HTR-8/SVneo (cell line): ENCODE results near the gene MED26.
"Not testable (repeated sequence)": the region's sequence is repeated elsewhere in the genome, so short reads cannot be mapped to it uniquely, and the experiment has no call there.

ENCODE experiments used
- DNase-seq: peaks from one replicate; pipeline ENCODE4 v3.0.0; 2011; ENCODE audit warnings: low spot score, mixed read lengths; ENCODE audit not compliant: insufficient read length
- FAIRE-seq: peaks from 2 replicates; lab custom pipeline; 2011; peaks lifted over from hg19 to GRCh38; lab: Jason Lieb, UNC

Gene MED26

DNA sequence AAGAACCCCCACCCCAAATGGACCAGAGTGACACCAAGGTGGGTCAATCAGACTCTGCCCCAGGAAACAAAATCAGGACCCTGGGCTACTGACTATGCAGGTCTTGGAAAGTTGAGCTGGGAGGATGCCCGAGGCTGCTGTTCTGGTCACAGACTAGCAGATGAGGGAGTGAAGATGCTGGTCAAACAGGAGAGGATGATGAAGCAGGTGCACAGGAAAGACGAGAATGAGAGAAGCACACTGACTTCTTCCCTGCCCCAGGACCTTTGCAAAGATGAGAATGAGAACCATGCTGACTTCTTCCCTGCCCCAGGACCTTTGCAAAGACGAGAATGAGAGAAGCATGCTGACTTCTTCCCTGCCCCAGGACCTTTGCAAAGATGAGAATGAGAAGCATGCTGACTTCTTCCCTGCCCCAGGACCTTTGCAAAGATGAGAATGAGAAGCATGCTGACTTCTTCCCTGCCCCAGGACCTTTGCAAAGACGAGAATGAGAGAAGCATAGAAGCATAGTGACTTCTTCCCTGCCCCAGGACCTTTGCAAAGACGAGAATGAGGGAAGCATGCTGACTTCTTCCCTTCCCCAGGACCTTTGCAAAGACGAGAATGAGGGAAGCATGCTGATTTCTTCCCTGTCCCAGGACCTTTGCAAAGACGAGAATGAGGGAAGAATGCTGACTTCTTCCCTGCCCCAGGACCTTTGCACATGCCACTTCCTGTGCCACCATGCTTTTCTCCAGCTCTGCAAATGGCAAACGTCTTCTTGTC lies 23.6 kb upstream of the MED26 start:
- FAIRE-seq: not testable (repeated sequence)

DNA sequence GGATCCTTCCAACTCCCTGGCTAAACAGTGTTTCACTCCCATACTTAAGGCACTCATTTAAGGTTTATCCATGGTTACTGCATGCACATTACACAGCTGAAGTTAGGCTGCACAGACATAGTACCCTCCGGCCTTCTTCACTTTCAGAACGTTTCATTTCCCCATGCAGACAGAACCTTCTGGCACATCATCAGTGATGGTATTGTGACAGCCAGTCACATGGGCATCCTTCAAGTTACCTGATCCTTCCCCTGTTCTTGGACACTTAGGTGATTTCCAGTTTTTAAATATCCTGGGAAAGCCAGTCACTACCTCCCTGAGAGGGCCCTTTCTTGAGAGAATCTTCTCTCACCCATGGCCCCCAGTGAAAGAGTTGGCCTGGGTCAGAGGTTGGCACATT lies 22.8 kb upstream of the MED26 start:
- DNase-seq (no peak), FAIRE-seq (no peak)

More for the DNA sequence above, 23.6 kb upstream of the MED26 start:
- not testable (repeated sequence) for DNase-seq

DNA sequence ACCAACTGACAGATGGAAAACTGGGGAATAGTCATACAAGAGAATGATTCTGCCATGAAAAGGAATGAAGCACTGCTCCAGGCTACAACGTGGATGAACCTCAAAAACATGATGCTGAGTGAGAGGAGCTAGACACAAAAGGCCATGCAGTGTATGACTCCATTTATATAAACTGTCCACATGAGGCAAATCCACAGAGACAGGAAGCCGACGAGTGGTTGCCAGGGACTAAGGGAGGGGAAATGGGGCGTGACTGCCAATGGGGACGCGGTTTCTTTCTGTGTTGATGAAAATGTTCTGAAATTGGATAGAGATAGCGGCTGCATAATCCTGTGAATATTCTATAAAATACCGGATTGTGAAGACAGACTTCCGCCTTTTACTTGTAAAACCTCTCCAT lies 21.7 kb upstream of the MED26 start:
- FAIRE-seq (no peak), DNase-seq (no peak)

DNA sequence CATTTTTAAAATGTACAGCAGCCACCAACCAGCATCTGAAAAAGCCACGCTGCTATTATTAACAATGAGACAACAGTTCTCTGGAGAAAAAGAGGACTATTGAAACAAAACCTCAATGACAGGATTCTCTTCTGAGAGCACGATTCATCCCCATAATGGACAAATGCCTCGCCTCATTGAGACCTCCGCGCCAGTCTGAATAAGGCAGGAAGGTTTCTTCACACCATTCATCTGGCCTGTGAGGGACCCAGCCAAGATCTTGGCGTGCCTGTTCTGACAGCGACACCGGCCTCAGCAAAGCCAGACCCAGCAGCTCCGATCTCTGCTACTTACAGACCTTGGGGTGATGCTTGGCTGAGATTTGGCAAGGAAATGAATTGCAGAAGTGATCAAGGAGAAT lies 17.1 kb upstream of the MED26 start:
- DNase-seq (no peak), FAIRE-seq (no peak)

DNA sequence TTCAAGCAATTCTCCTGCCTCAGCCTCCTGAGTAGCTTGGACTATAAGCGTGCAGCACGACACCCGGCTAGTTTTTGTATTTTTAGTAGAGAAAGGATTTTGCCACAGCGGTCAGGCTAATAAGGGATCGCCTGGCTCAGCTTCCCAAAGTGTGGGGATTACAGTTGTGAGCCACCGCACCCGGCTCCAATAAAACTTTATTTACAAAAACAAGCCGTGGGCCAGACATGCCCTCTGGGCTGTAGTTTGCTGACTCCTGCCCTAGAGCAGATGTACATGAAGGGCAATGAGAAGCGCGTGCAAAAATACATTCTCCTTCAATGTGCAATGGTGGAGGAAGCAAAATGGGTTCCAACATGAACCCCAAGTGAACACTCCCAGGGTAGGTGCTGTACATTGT lies 13.7 kb upstream of the MED26 start:
- DNase-seq (no peak), FAIRE-seq (no peak)

DNA sequence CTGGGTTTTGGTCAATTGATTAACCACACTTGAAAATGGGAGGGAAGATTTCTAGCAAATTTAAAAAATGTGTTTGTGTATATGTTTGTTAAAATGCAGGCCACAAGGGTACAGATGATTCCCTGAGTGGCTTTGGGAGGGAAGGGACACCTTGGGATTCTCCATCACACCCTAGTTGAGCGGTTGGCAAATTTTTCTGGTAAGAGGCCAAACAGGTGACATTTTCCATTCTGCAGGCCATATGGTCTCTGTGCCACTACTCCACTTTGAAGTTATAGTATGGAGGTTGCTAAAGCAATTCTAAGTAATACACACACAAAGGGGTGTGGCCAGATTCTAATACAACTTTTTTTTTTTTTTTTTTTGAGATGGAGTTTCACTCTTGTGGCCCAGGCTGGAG lies 12.9 kb upstream of the MED26 start:
- no peak for DNase-seq
- no peak for FAIRE-seq

DNA sequence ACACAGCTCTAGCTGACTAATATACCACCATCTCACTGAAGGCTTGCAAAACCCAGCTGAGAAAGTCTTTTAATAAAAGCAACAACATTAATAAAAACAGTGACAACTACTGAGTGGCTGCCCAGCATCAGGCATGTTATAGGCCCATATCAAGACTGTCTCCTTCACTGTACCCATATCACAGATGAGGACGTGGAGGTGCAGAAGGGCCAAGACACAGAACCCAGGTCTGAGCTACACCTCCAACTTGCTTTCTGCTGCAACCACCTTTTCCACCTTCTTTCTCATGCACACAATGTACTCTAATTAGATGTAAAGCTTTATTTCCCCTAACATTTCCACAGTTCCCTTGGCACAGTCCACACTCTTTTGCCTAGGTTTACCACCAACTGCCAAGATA lies 10.7 kb upstream of the MED26 start:
- DNase-seq (no peak), FAIRE-seq (no peak)

DNA sequence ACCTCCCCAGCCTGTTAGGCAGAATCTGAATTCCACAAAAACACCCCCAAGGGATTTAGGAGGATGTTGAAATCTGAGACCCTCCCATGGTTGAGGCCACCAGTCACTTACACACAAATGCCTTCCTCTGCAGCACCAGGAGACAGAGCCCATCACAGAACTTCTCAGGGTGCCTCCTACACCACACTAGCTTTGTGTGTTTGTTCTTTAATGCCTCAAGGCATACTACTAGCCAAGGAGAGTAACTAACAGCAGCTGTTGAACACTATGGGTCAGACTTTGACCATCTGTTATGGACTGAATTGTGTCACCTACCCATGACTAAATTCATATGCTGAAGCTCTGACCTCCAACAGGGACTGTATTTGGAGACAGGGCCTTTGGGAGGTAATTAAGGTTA lies 9.5 kb upstream of the MED26 start:
- DNase-seq: no peak
- FAIRE-seq: peak; percentile 20

DNA sequence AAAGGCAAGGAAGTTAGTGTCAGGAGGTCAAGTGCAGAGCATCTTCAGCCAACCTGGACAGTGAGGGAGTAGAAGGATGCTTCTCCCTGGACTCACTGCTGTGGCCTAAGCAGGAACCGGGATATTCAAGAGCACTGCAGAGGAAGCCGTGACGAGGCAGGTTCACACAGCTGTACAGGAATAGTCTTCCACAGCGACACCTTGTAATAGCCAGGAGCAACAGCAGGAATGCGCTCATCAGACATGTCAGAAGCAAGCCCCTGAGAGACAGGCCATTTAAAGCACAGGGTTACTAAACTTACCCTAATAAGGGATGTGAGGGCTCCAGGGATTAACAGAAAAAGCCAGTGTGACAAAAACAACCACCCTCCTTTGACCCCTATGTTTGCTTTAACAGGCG lies 3.5 kb upstream of the MED26 start:
- FAIRE-seq (no peak), DNase-seq (no peak)

DNA sequence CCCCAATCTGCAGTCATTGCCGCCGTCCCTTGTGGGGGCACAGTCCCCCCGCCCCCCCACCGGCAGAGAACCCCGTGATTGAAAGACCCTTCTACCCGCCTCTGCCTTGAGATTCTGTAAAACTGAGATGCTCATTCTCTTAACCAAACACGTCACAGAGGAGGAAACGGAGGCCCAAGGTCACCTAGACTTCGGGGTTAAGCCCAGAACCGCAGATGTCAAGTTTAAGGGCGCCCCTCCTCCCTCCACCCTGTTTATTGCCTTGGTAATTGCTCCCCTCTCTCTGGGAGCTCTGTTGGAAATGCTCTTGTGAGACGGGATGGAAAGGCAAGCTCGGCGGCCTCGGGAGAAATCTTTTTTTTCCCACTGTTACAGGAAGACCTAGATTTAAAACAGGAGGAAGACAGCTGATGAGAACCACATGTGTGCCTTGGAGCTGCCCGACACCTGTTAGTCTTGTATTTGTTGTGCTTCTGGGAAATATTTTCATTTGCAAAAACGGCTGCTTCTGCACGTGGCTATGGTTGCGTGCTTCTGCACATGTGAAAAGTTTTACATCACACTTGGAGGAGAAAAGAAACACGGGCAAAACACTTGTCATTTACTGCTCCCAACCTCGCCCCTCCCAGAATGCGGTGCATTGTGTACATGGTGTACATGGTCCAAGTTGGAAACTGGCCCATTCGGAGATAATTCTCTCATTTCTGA lies 1.1 kb upstream of the MED26 start:
- DNase-seq (peak; percentile 14), FAIRE-seq (peak; percentile 20)

DNA sequence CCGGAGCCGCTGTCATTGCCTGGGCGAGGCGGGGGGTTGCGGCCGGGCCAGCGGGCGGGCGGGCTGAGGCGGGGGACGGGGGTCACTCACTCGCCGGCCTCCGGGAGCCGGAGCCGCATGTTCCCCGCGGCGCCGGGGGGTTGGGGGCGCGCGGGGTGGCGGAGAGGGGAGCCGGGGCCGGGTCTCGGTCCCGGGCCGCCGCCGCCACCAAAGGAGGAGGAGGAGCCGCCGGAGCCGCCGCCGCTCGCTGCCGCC lies 149 bp downstream of the MED26 start:
- FAIRE-seq (no peak), DNase-seq (no peak)

DNA sequence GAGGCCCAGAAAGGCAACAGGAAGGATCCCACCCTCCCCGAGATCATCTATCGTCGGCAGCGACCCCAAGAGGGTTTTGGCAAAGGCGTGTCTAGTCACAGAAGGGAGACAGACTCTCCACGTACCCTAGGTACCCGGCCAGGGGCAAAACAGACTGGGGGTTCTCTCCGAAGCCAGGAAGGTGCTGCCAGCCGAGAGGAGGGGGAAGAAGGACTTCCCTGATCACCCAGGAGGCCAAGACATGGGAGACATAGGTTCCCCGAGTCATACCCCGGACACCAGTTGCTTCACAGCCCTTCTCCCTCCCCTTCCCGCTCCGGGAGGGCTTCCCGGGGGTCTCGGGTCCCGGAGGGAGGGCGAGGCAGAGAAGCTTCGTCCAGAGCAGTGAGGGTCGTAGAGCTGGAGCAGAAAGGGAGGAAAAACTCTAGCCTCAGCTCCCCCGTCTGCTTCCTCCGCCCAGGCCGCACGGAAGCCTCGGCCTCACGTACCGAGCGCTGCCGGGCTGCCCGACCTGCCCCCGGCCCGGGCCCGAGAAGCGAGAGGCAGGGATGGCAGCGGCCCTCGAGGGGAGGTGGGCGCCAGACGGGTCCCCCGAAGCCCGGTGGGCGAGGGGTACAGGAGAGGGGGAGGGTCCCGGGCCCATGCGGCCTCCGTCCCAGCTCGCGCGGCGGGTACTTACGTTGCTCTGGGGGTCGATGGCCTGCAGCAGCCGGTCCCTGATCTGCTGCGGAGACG lies 644 bp downstream of the MED26 start:
- FAIRE-seq (no peak), DNase-seq (peak; percentile 15)

DNA sequence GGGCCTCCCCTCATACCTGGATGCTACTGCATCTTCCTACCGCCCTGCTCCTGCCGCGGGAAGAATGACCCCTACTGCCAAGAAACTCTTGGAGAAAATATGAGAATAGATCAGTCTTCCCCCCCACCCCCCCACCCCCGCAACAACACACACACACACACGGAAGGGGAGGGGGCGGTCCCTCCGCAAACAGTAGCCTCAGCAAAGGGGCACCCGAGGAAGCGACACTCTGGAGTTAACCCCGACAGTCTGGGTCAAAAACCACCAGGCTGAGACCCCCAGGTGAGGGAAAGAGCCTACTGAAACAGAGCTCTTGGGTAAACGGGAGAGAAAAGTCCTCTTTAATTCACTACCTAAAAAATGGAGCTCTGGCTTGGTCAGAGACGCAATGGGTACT lies 1.2 kb downstream of the MED26 start:
- FAIRE-seq (no peak), DNase-seq (peak; percentile 23)

DNA sequence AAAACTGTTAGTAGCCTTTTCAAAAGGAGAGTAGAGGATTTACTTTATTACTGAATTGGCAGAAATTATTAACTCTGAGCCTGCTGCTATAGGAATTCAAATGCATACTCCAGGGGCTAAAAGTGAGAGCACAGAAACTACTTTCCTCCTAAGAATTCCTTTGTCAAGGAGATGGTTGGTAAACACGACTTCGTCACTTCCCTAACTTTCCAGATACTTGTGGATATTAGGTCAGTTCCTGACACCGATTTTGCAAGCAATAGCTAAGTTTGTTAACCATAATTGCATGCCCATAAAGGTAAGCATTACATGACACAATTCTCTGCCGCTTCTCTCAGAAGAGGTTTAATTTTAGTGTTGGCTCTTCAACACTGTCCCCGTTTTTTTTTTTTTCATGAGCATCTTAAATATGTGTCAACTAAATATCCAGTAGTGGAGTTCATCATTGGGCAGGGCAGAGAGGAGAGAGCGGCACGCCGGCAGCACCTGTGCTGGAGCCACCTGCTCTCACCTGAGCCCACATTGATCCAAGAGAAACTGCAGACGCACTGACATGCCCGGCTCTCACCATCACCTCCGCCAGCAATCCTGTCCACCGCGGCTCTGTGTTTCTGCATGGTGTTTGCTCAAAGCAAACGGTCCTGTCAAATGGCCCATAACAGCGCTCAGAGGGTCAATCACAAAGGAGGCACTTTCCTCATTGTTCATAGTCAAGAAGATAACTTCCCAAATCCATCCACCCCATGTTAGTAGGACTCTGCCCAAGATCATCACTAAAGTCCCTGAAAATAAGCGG lies 2.6 kb downstream of the MED26 start:
- DNase-seq (no peak), FAIRE-seq (no peak)

DNA sequence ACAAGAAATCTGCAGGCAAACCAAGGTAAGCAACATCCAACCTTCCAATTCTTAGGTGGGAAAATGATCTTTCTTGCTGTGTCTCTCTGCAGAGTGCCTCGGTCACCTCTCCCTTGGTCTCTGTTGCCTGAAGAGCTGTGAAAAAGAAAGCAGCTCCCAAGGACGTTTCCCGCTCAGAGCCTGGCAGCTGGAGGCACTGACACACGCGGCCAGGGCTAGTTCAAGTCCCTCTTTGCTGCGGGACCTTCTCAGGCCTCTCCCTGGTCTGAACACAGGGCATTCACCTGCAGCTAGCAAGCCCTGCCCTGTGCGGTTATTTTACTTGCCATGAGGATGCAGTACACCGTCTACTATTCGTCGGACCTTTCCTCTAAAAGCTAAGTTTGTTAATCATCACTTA lies 3.8 kb downstream of the MED26 start:
- FAIRE-seq: no peak
- DNase-seq: no peak

DNA sequence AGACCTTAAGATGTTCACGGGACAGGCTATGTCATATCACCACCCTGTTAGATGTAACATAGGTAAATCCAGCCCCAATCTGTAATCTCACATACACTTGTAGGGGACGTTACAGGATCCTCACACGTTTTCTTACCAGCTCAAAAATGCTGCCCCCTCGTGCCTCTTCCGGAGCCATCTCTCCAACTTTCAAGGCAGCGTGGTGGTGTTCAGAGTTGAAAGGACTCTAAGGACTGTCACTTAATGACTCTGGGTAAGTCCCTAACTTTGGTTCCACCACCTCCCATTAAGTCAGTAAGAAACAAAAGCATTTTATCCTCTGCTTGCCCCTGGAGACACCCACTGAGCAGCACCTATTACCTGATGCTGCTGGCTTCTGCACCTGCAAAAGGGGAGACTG lies 4.4 kb downstream of the MED26 start:
- no peak for DNase-seq
- no peak for FAIRE-seq

DNA sequence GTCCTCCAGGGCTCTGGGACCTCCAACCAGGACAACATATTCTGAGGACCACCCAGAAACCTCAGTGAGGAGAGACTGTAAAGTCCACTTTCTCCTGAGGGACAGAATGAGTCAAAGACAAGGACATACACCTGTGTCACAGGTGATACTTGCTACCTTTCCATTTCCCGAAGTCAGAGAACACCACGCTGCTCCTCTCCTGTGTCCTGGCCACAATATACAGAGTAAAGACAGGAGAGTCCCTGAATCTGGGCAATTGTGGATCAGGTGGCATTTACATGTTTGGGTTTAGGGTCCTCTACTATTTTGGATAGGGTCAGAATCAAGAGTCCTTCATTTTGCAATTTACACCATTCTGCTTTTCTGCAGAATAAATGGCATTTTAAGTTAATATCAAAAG lies 4.9 kb downstream of the MED26 start:
- FAIRE-seq (no peak), DNase-seq (no peak)

DNA sequence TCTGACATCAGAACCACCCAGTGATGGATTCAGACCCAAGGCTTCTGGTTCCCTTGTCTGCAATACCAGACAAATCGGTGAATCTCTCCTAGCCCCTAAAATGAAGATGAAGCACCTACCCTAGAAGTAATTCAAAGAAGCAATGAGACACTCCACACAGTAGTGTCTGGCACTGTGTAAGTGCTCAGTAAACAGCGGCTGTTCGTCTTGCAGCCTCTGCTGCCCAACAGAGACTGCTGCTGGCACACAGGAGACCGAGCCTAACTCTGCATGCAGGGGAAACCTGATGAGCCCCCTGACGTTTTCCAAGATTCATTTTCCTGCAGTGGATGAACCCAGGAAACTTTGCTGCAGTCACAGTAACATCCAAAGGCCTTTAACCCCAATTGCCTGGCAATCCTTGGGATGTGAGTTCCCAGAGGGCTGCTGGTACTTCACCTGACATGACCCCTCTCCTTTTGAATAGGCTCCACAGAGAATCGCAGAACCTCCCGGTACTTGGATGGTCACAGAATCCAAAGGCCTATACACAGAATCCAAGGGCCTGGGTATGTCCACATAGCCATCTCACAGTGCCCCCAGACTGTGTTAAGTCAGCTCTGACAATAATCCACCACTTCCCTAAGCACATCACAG lies 6.7 kb downstream of the MED26 start:
- FAIRE-seq: no peak

DNA sequence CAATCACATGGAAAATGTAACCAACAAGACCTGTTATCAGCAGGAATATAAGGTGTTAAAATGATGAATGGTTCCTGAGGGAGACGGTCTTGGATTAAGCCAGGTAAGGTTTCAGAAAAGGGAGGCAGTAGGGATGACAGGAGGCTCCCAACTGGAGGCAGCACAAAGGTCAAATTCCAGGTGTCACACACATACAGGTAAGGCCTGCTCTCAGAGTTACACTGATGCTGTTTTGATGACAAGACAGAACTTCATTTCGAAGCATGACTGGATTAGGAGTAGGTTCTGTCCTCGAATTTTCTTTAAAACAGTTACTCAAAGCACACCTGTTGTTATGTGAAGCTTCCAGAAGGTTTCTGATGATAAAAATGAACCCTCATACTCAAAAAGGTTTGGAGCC lies 7.4 kb downstream of the MED26 start:
- no peak for DNase-seq
- FAIRE-seq: no peak

More for the DNA sequence above, 6.7 kb downstream of the MED26 start:
- DNase-seq: no peak

DNA sequence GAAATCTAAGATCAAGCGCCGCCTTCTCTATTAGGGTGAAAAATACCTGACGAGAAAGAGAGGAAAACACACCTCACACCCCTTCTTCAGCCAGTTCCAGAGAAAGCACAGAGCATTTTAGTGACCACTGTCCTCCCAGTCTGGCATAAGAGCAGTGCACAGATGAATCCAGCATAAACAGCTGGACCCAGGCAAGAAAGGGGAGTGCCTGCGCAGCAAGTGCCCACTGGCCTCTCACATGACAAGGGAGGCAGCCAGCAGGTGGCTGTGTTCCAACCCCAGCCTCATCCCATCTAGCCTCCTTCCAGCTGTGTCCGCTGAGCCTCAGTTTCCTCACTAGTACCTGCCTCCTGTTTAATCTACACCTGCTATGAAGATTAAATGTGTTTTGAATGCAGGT lies 8.0 kb downstream of the MED26 start:
- no peak for FAIRE-seq
- no peak for DNase-seq
